Immature natural killer cell (primary cell): ENCODE data around the gene CMTR2. TPM values are rescaled to one million over a fixed set of nuclear protein-coding genes. Genes with fewer than 3 reads are reported as not detected.
"Not testable (repeated sequence)": the region's sequence is repeated elsewhere in the genome, so short reads cannot be mapped to it uniquely, and the experiment has no call there.

Source experiments
- DNase-seq, 3 donors: peaks; one replicate each; pipeline ENCODE4 v3.0.0; 2022; ENCODE audit warnings: mixed read lengths in 1 of 3
- H3K27ac Mint-ChIP-seq, 6 donors: one replicate each; pipeline ENCODE4 v1.8.0; 2020; ENCODE audit warnings: mixed read lengths in 6 of 6, mild to moderate bottlenecking in 5 of 6, inconsistent platforms in 4 of 6, moderate library complexity in 3 of 6
- H3K27me3 Mint-ChIP-seq, 3 donors: one replicate each; pipeline ENCODE4 v1.8.0; 2020 to 2021; ENCODE audit warnings: low read depth in 3 of 3, mild to moderate bottlenecking in 3 of 3, mixed read lengths in 3 of 3, moderate library complexity in 3 of 3, inconsistent platforms in 1 of 3
- H3K36me3 Mint-ChIP-seq, 3 donors: one replicate each; pipeline ENCODE4 v1.8.0; 2020; ENCODE audit warnings: mixed read lengths in 3 of 3, inconsistent platforms in 2 of 3, mild to moderate bottlenecking in 2 of 3
- H3K4me1 Mint-ChIP-seq, 2 donors: one replicate each; pipeline ENCODE4 v1.8.0; 2020; ENCODE audit warnings: inconsistent platforms in 2 of 2, mild to moderate bottlenecking in 2 of 2, mixed read lengths in 2 of 2, moderate library complexity in 1 of 2
- H3K4me3 Mint-ChIP-seq, 5 donors: one replicate each; pipeline ENCODE4 v1.8.0; 2020; ENCODE audit warnings: mild to moderate bottlenecking in 5 of 5, mixed read lengths in 5 of 5, inconsistent platforms in 3 of 5, moderate library complexity in 3 of 5
- H3K9me3 Mint-ChIP-seq, 6 donors: one replicate each; pipeline ENCODE4 v1.8.0; 2020; ENCODE audit warnings: mild to moderate bottlenecking in 6 of 6, mixed read lengths in 6 of 6, inconsistent platforms in 4 of 6, moderate library complexity in 3 of 6
- polyA plus RNA-seq, 3 donors: library from polyadenylated mRNA; unstranded; fragments of 300-500 nt; fragmentation: Illumina TruSeq; gene quantifications; one replicate each; pipeline ENCODE4 v1.2.3, GENCODE V29; 2021

The CMTR2 gene
- polyA plus RNA-seq: 10 to 100 TPM; 18.6 to 42.9 (median 19.0) TPM

GRCh38 chr16:71288890-71289731, at the start of gene CMTR2:
CMTR2 (minus strand) TSS chr16:71289402; CDS start chr16:71285920, 3,482 bp downstream.
- peak within 1 kb of the TSS; percentile 83 to 91 (median 84) for H3K4me3 Mint-ChIP-seq
- H3K4me1 Mint-ChIP-seq: peaks cover 47 to 53% of the 10 kb centered on the region in 2 donors
- H3K36me3 Mint-ChIP-seq: peaks cover 16 to 22% (median 20%) of the 10 kb centered on the region in 3 donors
- H3K9me3 Mint-ChIP-seq: no peaks in the 10 kb centered on the region
- peak within 1 kb of the TSS; percentile 82 to 95 (median 90) for H3K27ac Mint-ChIP-seq
- H3K27me3 Mint-ChIP-seq: peaks cover 5 to 8% (median 8%) of the 10 kb centered on the region in 3 donors
- DNase-seq: peak; percentile 86 to 91 (median 90)

DNA sequence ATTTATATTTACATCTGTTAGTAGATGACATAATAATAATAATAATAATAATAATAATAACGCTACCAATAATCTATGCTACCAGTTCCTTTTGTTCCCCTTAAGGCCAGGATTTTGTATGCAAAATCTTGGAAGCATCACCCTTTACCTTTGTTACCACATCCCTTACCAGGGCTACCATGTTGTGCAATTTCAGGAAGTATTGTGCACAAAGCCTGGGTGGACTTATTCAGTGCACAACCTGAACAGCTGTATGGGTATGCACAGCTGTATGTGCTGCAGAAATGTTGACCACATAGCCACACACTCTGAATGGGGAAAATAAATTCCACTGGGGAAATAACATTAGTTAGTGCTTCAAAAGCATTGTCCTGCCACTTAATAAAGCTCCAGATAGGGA, 49.4 kb upstream of the CMTR2 start:
- no peaks in the 10 kb centered on the region for H3K36me3 Mint-ChIP-seq

DNA sequence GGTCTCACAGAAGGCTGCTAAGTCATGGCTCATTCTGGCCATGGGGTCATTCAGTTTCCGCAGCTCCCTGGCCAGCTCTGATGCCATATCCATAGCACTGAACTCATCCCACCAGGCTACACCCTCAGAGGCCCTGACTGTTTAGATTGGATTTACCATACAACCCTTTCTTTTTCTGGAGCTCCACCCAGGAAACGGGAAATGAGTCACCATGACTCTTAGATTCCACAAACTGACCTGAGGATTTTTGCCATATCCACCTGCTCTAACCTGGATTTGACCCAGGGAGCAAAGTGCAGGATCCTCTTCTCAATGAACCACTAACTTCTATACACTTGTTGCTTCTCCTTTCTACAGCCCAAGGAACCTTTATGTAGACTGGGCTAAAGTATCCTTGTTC, 49.0 kb upstream of the CMTR2 start:
- H3K4me1 Mint-ChIP-seq: no peaks in the 10 kb centered on the region
- no peak for DNase-seq
- H3K4me3 Mint-ChIP-seq: no peak overlapping the region
- H3K27ac Mint-ChIP-seq: no peak overlapping the region
- no peaks in the 10 kb centered on the region for H3K36me3 Mint-ChIP-seq
- peaks cover 4 to 6% (median 4%) of the 10 kb centered on the region in 3 donors for H3K27me3 Mint-ChIP-seq
- H3K9me3 Mint-ChIP-seq: peaks cover 0 to 2% (median 0%) of the 10 kb centered on the region in 6 donors

More for the DNA sequence above, 49.4 kb upstream of the CMTR2 start:
- H3K9me3 Mint-ChIP-seq: peaks cover 0 to 2% (median 0%) of the 10 kb centered on the region in 6 donors
- H3K4me3 Mint-ChIP-seq: no peak overlapping the region
- H3K27me3 Mint-ChIP-seq: peaks cover 4 to 8% (median 4%) of the 10 kb centered on the region in 3 donors
- H3K27ac Mint-ChIP-seq: peak overlapping the region in 1 of 6 donors; percentile 30
- no peaks in the 10 kb centered on the region for H3K4me1 Mint-ChIP-seq
- DNase-seq: no peak

DNA sequence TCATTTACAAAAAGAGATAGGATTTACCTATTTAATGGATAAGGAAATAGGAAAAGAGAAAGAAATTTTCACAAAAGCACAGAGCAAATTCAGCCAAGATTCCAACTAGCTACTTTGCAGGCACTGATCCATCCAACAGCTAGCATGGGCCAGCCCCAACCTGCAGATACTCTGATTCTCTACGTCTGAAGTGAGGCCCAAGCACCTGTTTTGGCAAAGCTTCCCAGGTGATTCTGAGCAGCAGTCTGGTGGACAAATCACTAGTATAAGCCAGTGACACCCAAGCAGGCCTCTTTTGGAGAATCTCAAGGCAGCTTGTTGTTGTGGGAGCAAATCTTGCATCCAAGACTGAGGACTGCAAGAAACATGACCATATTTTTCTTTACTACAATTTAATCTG, 48.4 kb upstream of the CMTR2 start:
- no peaks in the 10 kb centered on the region for H3K4me1 Mint-ChIP-seq
- H3K27ac Mint-ChIP-seq: no peak overlapping the region
- H3K36me3 Mint-ChIP-seq: no peaks in the 10 kb centered on the region
- peaks cover 4 to 6% (median 4%) of the 10 kb centered on the region in 3 donors for H3K27me3 Mint-ChIP-seq
- H3K4me3 Mint-ChIP-seq: no peak overlapping the region
- DNase-seq: no peak
- H3K9me3 Mint-ChIP-seq: peaks cover 0 to 2% (median 0%) of the 10 kb centered on the region in 6 donors

DNA sequence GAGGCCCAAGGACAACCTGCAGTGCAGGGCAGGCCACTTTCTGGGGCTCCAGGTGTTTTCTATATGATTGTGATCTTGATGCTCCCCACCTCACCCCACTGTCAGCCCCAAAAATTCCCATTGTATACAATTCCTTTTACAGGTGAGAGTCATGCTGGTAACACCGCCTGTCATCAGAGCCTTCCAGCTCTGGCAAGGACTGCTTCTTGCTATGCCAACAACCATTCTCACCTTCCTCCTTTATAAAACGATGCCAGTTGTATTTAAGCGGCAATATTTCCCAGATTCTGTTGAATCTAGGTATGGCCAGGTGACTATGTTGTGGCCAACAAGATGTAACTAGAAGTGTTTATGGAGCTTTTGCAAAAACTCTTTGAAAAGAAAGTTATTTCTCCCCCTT, 38.9 kb upstream of the CMTR2 start:
- no peak for DNase-seq
- Mint-ChIP-seq H3K36me3 (no peaks in the 10 kb centered on the region), H3K27ac (no peak overlapping the region), H3K4me3 (no peak overlapping the region), H3K9me3 (no peaks in the 10 kb centered on the region), H3K27me3 (peaks cover 0 to 7% (median 0%) of the 10 kb centered on the region in 3 donors), H3K4me1 (no peaks in the 10 kb centered on the region)

DNA sequence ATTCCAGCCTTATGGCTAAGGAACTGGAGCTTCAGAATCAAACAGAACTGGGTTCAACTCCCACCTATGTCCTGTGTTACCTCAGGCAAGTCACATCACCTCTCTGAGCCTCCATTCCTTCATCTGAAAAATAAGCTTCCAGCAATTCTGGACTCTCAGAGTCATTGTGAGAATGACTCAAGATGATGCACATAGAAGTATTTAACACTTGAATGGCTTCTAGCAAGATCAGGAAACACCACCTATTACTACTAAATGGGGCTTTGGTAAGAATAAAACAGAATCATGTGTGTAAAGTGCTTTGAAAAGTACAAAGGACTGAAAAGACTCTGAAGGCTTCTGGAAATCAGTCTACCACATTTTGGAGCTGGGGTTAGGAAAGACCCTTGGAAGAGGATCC, 38.5 kb upstream of the CMTR2 start:
- H3K27me3 Mint-ChIP-seq: peaks cover 0 to 7% (median 0%) of the 10 kb centered on the region in 3 donors

GRCh38 chr16:71319999-71320398, 30.8 kb upstream of the CMTR2 start:
- H3K4me1 Mint-ChIP-seq: no peaks in the 10 kb centered on the region
- no peaks in the 10 kb centered on the region for H3K36me3 Mint-ChIP-seq
- H3K27ac Mint-ChIP-seq: no peak overlapping the region
- DNase-seq: no peak
- H3K27me3 Mint-ChIP-seq: peaks cover 0 to 22% (median 8%) of the 10 kb centered on the region in 3 donors
- no peak overlapping the region for H3K4me3 Mint-ChIP-seq
- H3K9me3 Mint-ChIP-seq: no peaks in the 10 kb centered on the region

More for the DNA sequence above, 38.5 kb upstream of the CMTR2 start:
- H3K27ac Mint-ChIP-seq: no peak overlapping the region
- no peaks in the 10 kb centered on the region for H3K9me3 Mint-ChIP-seq
- H3K4me1 Mint-ChIP-seq: no peaks in the 10 kb centered on the region
- no peak overlapping the region for H3K4me3 Mint-ChIP-seq
- no peak for DNase-seq
- no peaks in the 10 kb centered on the region for H3K36me3 Mint-ChIP-seq

- Mint-ChIP-seq H3K27me3 (peaks cover 4 to 16% (median 6%) of the 10 kb centered on the region in 3 donors), H3K36me3 (no peaks in the 10 kb centered on the region), H3K9me3 (no peaks in the 10 kb centered on the region), H3K4me3 (no peak overlapping the region), H3K4me1 (peaks cover 0 to 9% of the 10 kb centered on the region in 2 donors), H3K27ac (no peak overlapping the region)
- no peak for DNase-seq
These were observed 26.1 kb upstream of the CMTR2 start for GRCh38 chr16:71315269-71315668.

- H3K27ac Mint-ChIP-seq, H3K4me3 Mint-ChIP-seq, H3K36me3 Mint-ChIP-seq, DNase-seq, H3K9me3 Mint-ChIP-seq, H3K4me1 Mint-ChIP-seq: not testable (repeated sequence)
- peaks cover 6 to 12% (median 6%) of the 10 kb centered on the region in 3 donors for H3K27me3 Mint-ChIP-seq
These were observed 24.4 kb upstream of the CMTR2 start for GRCh38 chr16:71313591-71313990.

DNA sequence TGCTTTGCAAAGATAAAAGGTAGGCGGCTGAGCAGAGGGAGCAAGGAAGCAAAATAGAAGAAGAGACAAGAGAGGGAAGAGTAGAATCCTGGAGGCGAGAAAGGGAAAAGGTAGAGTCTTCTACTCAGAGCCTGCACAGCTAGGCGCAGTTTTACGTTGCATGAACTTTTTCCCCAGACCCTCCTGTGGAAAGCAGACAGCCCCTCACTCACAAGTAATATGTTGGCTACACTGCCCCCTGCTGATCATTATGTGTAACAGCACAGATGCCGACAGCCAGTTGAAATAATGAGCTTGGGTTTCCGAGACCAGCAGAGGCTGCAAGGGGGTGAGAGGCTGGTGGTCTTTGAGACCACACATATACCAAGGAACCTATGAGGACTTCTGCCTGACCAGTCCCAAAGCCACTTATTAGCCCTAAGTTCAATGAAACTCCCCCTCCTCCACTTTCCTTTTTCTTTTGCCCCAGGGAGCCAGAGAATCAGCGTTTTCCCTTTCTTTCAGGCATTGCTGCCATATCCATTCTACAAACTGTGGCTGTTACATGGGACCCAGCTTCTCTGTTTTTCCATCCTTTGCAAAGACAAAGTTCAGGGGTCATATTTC, 22.5 kb upstream of the CMTR2 start:
- peaks cover 0 to 11% of the 10 kb centered on the region in 2 donors for H3K4me1 Mint-ChIP-seq
- no peak overlapping the region for H3K27ac Mint-ChIP-seq
- H3K27me3 Mint-ChIP-seq: peaks cover 4 to 9% (median 9%) of the 10 kb centered on the region in 3 donors
- no peak overlapping the region for H3K4me3 Mint-ChIP-seq
- peak; percentile 20 to 28 (median 25) for DNase-seq
- peaks cover 0 to 1% (median 0%) of the 10 kb centered on the region in 6 donors for H3K9me3 Mint-ChIP-seq
- H3K36me3 Mint-ChIP-seq: no peaks in the 10 kb centered on the region

DNA sequence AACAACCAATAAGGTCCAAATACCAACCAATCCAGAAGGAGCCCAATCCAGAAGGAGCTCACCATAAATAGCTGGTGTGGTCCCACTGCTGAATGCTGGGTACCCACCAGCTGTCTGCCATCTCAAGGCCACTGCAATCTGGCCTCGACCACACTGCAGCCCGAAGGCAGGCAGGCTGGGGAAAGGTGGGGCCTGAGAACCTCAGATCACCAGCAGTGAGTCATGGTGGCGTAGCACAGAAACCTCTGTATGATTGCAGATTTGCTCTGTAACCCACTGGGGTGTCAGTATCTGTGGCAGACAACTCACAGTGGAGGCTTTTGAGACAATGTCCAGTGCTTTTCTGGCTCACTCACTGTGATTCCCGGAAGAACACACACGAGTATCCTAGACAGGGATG, 14.7 kb upstream of the CMTR2 start:
- Mint-ChIP-seq H3K4me3 (peak overlapping the region in 2 of 5 donors; percentile 30 to 62), H3K4me1 (peaks cover 18 to 36% of the 10 kb centered on the region in 2 donors), H3K27me3 (peaks cover 2 to 13% (median 4%) of the 10 kb centered on the region in 3 donors), H3K36me3 (peaks cover 0 to 4% (median 3%) of the 10 kb centered on the region in 3 donors), H3K9me3 (peaks cover 0 to 5% (median 0%) of the 10 kb centered on the region in 6 donors), H3K27ac (peak overlapping the region in 5 of 6 donors; percentile 65 to 93 (median 80))
- DNase-seq: peak; percentile 23 to 57 (median 36)

GRCh38 chr16:71297341-71297634, 8.1 kb upstream of the CMTR2 start:
- Mint-ChIP-seq H3K4me1 (peaks cover 0 to 3% of the 10 kb centered on the region in 2 donors), H3K27me3 (peaks cover 4 to 19% (median 4%) of the 10 kb centered on the region in 3 donors), H3K36me3 (peaks cover 0 to 4% (median 3%) of the 10 kb centered on the region in 3 donors), H3K4me3 (no peak overlapping the region), H3K9me3 (peaks cover 0 to 7% (median 0%) of the 10 kb centered on the region in 6 donors), H3K27ac (no peak overlapping the region)
- DNase-seq: no peak

GRCh38 chr16:71296584-71297340, 7.6 kb upstream of the CMTR2 start:
- no peak for DNase-seq
- H3K9me3 Mint-ChIP-seq: peaks cover 0 to 5% (median 0%) of the 10 kb centered on the region in 6 donors
- no peak overlapping the region for H3K27ac Mint-ChIP-seq
- peaks cover 0 to 3% of the 10 kb centered on the region in 2 donors for H3K4me1 Mint-ChIP-seq
- no peak overlapping the region for H3K4me3 Mint-ChIP-seq
- peaks cover 0 to 4% (median 3%) of the 10 kb centered on the region in 3 donors for H3K36me3 Mint-ChIP-seq
- peaks cover 4 to 19% (median 4%) of the 10 kb centered on the region in 3 donors for H3K27me3 Mint-ChIP-seq
